Ovary (tissue), 3 donors: ENCODE results near the gene ITFG1.

Experiments
- EP300 ChIP-seq: sonication (generic); formaldehyde crosslinking; IDR thresholded peaks from one replicate; pipeline ENCODE4 v1.6.1; 2017; ENCODE audit warnings: antibody characterized with exemption
- POLR2A ChIP-seq: fragments of 450-650 bp; IDR thresholded peaks from one replicate; pipeline ENCODE4 v1.6.1; 2017; ENCODE audit warnings: antibody characterized with exemption, mild to moderate bottlenecking, moderate library complexity
- TF ChIP-seq, protein P1 (sequence below), 3 donors: fragments of 450-650 bp in 2 of 3; fragments of 200-600 bp in 1 of 3; IDR thresholded peaks; one replicate each; pipeline versions ENCODE4 v1.5.1 to v1.8.0; 2016 to 2022; ENCODE audit warnings: antibody characterized with exemption in 3 of 3, mild to moderate bottlenecking in 1 of 3
- donor health status: DM: no; HTN: no; CAD: no.

DNA sequence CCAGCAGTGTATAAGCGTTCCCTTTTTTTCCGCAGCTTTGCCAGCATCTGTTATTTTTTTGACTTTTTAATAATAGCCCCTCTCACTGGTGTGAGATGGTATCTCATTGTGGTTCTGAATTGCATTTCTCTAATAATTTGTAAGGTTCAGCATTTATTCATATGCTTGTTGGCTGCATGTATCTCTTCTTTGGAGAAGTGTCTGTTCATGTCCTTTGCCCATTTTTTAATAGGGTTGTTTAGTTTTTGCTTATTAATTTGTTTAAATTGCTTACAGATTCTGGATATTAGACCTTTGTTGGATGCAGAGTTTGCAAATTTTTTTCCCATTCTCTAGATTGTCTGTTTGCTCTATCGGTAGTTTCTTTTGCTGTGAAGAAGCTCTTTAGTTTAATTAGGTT is 27.2 kb upstream of the ITFG1 start:
- TF ChIP-seq, protein P1, sequence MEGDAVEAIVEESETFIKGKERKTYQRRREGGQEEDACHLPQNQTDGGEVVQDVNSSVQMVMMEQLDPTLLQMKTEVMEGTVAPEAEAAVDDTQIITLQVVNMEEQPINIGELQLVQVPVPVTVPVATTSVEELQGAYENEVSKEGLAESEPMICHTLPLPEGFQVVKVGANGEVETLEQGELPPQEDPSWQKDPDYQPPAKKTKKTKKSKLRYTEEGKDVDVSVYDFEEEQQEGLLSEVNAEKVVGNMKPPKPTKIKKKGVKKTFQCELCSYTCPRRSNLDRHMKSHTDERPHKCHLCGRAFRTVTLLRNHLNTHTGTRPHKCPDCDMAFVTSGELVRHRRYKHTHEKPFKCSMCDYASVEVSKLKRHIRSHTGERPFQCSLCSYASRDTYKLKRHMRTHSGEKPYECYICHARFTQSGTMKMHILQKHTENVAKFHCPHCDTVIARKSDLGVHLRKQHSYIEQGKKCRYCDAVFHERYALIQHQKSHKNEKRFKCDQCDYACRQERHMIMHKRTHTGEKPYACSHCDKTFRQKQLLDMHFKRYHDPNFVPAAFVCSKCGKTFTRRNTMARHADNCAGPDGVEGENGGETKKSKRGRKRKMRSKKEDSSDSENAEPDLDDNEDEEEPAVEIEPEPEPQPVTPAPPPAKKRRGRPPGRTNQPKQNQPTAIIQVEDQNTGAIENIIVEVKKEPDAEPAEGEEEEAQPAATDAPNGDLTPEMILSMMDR (IDR thresholded peaks at IDR 0.05) = no peak
- no peak for TF ChIP-seq POLR2A
- no peak for TF ChIP-seq EP300
